HuH-7.5 (cell line): ENCODE data around the gene ATPAF2.
"Not testable (repeated sequence)": the region's sequence is repeated elsewhere in the genome, so short reads cannot be mapped to it uniquely, and the experiment has no call there.

Experiments used
- DNase-seq: peaks from one replicate; pipeline ENCODE4 v3.0.0; 2011; ENCODE audit warnings: low spot score

The ATPAF2 gene

DNA sequence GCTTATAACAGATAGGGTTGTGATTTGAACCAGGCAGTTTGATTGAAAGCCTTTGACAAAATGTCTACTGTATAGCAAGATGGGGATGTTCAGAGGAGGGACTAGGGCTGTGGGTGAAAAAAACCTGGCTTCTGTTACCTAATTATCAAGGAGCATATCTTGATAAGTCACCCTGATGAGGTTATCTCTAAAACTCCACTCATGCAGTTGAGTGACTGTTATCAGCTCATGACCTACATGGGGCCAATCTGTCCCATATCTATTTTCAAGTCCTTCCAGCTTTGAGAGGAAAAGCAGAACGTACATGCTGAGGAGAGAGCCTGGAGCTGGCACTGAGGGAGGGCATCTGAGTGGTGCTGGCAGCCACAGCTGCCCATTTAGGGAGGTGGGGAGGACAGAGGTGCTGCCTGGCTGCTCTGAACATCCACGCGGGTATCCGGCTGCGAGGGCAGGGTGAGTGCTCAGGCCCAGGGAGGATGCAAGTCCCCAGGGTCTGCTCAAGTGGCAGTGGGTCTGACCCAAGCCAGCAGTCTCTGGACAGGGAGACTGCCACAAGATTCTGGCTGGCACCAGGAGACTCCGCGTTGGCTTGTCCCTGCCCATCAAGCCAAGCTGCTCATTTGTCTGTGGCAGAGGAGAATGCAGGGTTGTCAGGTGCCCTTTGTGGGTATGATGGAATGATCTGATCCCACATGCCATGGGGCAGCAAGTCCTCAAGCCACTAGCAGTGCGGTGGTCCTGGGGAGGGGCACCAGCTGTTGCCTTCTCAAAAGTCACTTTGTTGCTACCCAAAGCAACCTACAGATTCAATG is 29.2 kb downstream of the ATPAF2 start:
- no peak for DNase-seq

GRCh38 chr17:18008496-18009268 is 30.3 kb downstream of the ATPAF2 start:
- DNase-seq, result no peak

DNA sequence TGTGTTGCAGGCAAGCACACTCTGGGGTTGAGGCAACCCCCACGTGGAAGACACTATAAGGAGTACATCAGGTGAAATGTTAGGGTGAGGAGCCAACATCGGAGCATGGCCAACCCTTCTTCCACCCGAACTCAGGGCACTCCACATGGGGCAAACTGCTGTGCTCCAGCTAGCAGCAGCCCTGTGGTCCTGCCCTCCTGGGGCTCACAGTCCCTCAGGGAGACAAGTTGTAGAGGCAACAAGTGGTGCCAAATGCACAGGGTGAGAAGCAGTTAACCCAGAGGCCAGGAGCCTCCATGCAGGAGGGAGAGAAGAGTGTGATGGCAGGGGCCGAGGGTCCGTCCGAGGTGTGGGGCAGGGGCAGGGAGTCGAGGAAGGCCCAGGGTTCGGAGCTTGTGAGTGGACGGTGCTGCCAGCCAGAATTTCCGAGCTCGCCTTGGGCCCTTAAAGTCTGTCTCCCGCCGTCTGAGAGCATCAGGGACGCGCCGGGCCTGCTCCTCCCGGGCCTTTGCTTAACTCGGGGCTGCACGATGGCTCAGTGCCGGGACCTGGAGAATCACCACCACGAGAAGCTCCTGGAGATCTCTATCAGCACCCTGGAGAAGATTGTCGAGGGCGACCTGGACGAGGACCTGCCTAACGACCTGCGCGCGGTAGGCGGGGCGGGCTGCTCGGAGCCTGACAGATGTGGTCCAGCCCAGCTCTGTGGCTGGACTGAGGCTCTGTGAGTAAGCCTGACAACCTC is 32.3 kb downstream of the ATPAF2 start:
- no peak for DNase-seq

DNA sequence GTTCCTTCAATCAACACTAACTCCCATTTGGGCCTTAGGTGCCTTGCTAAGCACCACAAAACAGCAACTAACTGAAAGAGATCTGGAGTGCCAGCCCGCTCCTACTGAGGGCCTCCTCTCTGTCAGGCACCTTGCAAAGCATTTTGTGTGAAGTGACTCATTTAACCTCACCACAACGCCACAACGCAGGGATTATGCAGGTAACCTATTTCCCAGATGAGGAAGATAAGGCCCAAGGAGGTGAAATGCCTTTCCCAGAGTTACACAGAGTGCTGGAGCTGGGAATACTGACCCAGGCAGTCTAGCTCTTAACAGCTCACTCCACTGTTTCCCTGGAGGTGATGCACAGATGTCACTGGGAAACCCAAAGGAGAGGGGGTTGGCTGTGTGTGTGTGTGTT is 33.5 kb downstream of the ATPAF2 start:
- no peak for DNase-seq

GRCh38 chr17:18004884-18005305 is 34.1 kb downstream of the ATPAF2 start:
- DNase-seq, result peak; percentile 24

GRCh38 chr17:18004345-18004744 is 34.6 kb downstream of the ATPAF2 start:
- no peak for DNase-seq

- no peak for DNase-seq
Measured at GRCh38 chr17:18002171-18002570, 36.8 kb downstream of the ATPAF2 start.

GRCh38 chr17:18000030-18000408 is 38.9 kb downstream of the ATPAF2 start:
- no peak for DNase-seq

- no peak for DNase-seq
Measured at GRCh38 chr17:17999364-18000029, 39.5 kb downstream of the ATPAF2 start.

GRCh38 chr17:17998934-17999333 is 40.0 kb downstream of the ATPAF2 start:
- no peak for DNase-seq

DNA sequence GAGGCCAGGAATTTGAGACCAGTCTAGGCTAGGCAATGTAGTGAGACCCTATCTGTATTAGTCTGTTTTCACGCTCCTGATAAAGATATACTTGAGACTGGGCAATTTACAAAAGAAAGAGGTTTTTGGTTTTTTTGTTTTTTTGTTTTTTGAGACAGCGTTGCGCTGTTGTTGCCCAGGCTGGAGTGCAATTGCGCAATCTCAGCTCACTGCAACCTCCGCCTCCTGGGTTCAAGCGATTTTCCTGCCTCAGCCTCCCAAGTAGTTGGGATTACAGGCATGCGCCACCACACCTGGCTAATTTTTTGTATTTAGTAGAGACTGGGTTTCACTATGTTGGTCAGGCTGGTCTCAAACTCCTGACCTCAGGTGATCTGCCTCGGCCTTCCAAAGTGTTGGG is 43.1 kb downstream of the ATPAF2 start:
- DNase-seq, result not testable (repeated sequence)

DNA sequence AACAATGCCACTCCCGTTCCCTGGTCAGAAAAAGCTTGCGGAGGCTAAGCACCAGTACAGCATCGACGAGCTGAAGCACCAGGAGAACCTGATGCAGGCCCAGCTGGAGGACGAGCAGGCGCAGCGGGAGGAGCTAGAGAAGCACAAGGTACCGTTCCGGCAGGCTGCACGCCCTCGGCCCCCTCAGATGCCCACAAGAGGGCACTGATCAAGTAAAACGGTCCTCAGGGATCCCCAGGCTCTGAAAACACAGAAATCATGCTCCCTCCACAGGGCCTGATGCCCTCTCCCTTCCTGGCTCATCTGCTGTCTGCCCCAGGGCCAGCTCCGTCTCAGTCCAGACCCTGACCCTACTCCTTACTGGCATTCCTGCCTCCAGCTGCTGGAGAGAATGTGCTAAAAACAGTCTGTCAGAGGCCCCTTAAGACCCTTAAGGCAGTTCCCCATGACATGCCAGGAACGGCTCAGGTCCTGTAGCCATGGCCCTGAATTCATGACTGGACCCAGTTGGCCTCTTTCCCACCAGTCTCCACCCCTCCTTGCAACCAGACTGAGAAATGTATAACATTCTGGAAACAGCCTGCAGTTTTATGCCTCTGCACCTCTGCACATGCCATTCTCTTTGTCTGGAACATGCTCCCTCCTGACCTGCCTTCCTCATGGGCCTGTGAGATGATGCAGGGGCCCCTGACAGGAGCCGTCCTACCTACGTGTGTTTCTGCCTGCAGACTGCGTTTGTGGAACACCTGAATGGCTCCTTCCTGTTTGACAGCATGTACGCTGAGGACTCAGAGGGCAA is 44.5 kb downstream of the ATPAF2 start:
- DNase-seq, result no peak

DNA sequence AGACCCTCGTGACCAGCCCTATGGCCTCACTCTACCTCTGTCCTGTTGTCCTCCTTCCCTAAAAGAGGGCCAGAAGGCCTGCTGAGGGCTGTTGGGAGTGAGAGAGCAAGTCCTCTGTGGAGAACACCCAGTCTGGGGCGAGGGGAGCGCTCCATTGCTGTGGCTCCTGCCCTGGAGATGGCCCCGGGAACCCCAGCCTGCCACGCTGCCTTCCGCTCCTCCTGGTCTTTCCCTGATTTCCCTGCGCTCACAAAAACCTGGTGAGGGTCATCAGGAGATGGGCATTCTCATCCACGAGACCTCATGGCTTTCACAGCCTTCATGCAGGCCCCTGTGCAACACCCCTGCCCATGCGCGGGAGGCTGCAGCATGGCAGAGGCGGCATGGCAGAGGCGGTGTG is 45.1 kb downstream of the ATPAF2 start:
- DNase-seq, result no peak

GRCh38 chr17:17993366-17993765 is 45.6 kb downstream of the ATPAF2 start:
- DNase-seq, result no peak

DNA sequence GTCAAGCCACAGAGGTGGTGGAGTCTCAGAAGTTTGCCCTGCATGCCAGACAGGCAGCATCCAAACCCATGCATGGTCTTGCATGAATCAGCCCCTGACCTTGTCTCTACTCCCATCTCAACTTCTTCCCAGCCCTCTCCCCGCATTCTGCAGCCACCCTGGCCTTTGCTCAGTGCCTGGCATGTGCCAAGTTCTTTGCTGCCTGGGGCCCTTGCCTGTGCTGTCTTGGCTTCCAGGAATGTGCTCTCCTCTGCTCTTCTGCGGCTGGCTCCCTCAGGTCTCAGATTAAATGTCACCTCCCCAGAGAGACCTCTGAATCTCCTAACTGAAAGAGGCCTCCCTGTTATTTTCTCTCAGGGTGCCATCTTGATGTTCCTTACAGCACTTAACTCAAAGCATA is 48.7 kb downstream of the ATPAF2 start:
- DNase-seq, result no peak

DNA sequence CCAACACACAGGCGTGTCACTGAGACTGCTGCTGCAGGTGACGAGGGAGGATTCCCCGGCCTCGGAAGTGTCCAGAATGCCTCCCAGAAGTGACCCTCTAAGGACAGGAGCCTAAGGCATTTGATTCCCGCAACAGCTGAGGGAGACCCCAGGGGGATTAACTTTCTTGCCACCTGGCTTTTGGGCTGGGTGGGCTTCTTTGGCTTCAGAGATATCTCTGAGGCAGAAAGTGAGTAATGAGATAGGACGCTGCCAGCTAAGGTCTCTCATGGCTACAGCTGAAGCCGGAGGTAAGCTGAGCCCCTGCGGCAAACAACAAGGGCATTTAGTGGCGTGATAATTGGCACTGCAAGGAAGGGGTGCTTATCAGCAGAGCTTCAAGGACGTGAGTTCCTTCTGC is 49.4 kb downstream of the ATPAF2 start:
- no peak for DNase-seq

GRCh38 chr17:17989081-17989480 is 49.9 kb downstream of the ATPAF2 start:
- no peak for DNase-seq

GRCh38 chr17:17988427-17988945 is 50.5 kb downstream of the ATPAF2 start:
- DNase-seq, result no peak

GRCh38 chr17:17987901-17988300 is 51.1 kb downstream of the ATPAF2 start:
- DNase-seq, result no peak

DNA sequence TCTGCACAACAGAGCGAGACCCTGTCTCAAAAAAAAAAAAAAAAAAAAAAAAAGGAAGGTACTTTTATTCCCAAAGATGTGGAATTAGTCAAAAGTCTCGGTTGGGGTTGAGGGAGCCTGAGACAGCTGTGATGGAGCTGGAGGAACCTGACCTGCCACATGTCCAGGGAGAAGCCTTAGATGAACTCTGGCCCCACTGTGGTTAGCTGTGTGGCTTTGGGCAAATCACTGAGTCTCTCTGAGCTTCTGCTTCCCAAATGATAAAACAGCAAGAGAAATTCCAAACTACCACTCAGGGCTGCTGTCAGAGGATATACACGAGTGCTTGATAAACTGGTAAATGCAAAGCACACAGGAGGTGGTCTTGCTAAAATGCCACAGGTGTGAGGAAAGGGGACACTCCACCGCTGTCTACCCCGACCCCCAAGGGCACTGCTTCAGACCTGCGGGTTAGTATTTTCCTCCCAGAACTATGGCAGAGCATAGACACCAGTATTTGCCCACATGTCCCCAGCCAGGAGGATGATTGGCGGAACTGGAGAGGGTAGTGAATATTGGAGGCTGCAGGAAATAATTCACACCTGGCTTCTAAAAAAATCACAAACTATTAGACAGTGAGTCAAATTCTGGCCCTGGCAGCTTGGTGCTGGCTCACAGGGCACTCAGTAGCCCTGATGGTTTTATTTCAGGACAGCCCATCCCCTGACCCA is 51.6 kb downstream of the ATPAF2 start:
- DNase-seq, result no peak
